ENCODE measurements around the gene TESK2.

GRCh38 chr1:45507195-45507594 lies 16.2 kb upstream of the TESK2 start:
- TF ChIP-seq FOXM1 (IDR thresholded peaks at IDR 0.05; ENCODE audit: low read depth), result no peak
- TF ChIP-seq REST (IDR thresholded peaks at IDR 0.05; ENCODE audit: low read depth, low read length), result no peak
